Body of pancreas (tissue), 2 donors: Measurements from ENCODE around the gene SLC33A1. TPM values are rescaled to one million over a fixed set of nuclear protein-coding genes. Genes with fewer than 3 reads are reported as not detected.

ENCODE experiments used
- total RNA-seq, 2 donors: library from RNA; depleted of rRNA; stranded (reverse); fragments of >200 nt; gene quantifications; one replicate each; pipeline ENCODE4 v1.1.0, GENCODE V29; 2016

Gene SLC33A1
- total RNA-seq, 2 donors from 2014 or later: 40.0 to 42.2 TPM

Other genes starting within 250 kb of the SLC33A1 start
- 1 to 10 TPM; 3.0 to 5.2 TPM for gene PLCH1, start 109.4 kb downstream of the SLC33A1 start, total RNA-seq
- gene C3orf33, start 48.1 kb downstream of the SLC33A1 start, total RNA-seq: 10 to 100 TPM in 1 of 2 donors, 1 to 10 TPM in 1; 4.9 to 14.8 TPM
- gene GMPS, start 16.2 kb upstream of the SLC33A1 start, total RNA-seq: 10 to 100 TPM; 18.5 to 20.2 TPM